ENCODE data around the gene GRHL3. TPM values are rescaled to one million over a fixed set of nuclear protein-coding genes. Genes with fewer than 3 reads are reported as not detected.

GRHL3 gene
- total and polyA plus RNA-seq, 10 of the 15 experiments (the other 5 are each of a cell fraction or from before 2014, with no cell fraction given): 0.07 to 0.87 (median 0.34) TPM

DNA sequence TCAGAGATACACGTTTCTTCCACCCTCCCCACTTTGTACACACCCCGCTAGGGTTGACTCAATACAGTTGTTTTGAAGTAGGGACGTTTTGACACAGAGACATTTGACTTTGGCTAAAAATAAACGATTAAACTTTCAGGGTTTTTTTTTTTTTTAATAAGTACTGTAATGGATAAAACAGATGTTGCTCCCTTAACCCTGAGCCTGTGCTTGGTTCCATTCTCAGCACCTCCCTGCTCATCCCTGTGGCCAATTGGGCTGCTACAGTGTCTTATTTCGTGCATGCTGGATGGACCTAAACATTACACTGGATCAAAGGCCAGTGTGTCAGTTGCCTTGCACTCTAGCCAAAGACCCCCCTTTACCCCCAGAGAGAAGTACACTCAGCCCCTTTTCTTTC, 16.9 kb downstream of the GRHL3 start:
- H2AFZ ChIP-seq (ENCODE audit: control insufficient read depth, low read depth, low read length): no peak overlapping the region
- no peak overlapping the region for H3K27ac ChIP-seq (ENCODE audit: control insufficient read depth, insufficient read depth)
- no peak overlapping the region for H3K9ac ChIP-seq (ENCODE audit: control insufficient read depth, insufficient read depth, low read length)
- POLR2A ChIA-PET: no interaction called here
- H3K79me2 ChIP-seq (ENCODE audit: control insufficient read depth, insufficient read depth, low read length): no peaks in the 10 kb centered on the region
- no peak overlapping the region for H3K4me2 ChIP-seq (ENCODE audit: control insufficient read depth, insufficient read depth)
- intact Hi-C loops (cut with micrococcal nuclease; ENCODE audit: unreplicated experiment): no loop called here
- H3K4me3 ChIP-seq: no peak overlapping the region
- RAD21 ChIA-PET (ENCODE audit: unreplicated experiment): no interaction called here
- no peaks in the 10 kb centered on the region; the same call in 2 of the 3 replicates for H3K9me3 ChIP-seq (replicated peaks; ENCODE audit: control insufficient read depth, insufficient read depth, low read length)
- ATAC-seq: no peak
- H3K36me3 ChIP-seq (ENCODE audit: control insufficient read depth in 2 of 2, insufficient read depth in 2 of 2, low read length in 1 of 2): no peaks in the 10 kb centered on the region
- 16% methylated on average over 5 of the region's 5 CpGs for WGBS (ENCODE audit: insufficient coverage, insufficient replicate concordance, low lambda C conversion rate, missing lambda C conversion rate)
- no peaks in the 10 kb centered on the region for H4K20me1 ChIP-seq (ENCODE audit: control insufficient read depth, insufficient read depth)
- DNase-seq (ENCODE audit: low read depth, low spot score): no peak
- SMC1A ChIA-PET (ENCODE audit: uncharacterized antibody, unreplicated experiment): no interaction called here
- no peak for FAIRE-seq
- no TSS peak for BruUV-seq (replicated peaks)
- no peaks in the 10 kb centered on the region for H3K4me1 ChIP-seq (ENCODE audit: control insufficient read depth, insufficient read depth, low read length)
- CTCF ChIA-PET: no interaction called here
- in situ Hi-C loops (cut with MboI): no loop called here
- peaks cover 0 to 2% of the 10 kb centered on the region in 2 experiments; a peak in 3 of 4 replicates for H3K27me3 ChIP-seq (replicated peaks in 1 of 2; ENCODE audit: control insufficient read depth in 2 of 2, insufficient read depth in 2 of 2, low read length in 1 of 2)
- TF ChIP-seq FOS (IDR thresholded peaks at IDR 0.05; ENCODE audit: borderline replicate concordance, extremely low read depth, insufficient read length) (no peak), NR2C1 (IDR thresholded peaks at IDR 0.05) (no peak), SP1 (IDR thresholded peaks at IDR 0.05; ENCODE audit: low read depth, low read length) (no peak), NFXL1 (IDR thresholded peaks at IDR 0.05; ENCODE audit: borderline replicate concordance) (no peak), YBX1 (IDR thresholded peaks at IDR 0.05) (no peak), MXI1 (IDR thresholded peaks at IDR 0.05; ENCODE audit: low read depth, low read length) (no peak), SMC3 (IDR thresholded peaks at IDR 0.05; ENCODE audit: borderline replicate concordance, low read length) (no peak), CHD1 (IDR thresholded peaks at IDR 0.05; ENCODE audit: low read depth, low read length) (no peak), SRF (IDR thresholded peaks at IDR 0.05; ENCODE audit: low read depth in 2 of 2, low read length in 2 of 2) (no peak), KAT2A (conservative IDR thresholded peaks at IDR 0.05; ENCODE audit: control insufficient read depth, low read depth, low read length) (no peak), SREBF1 (IDR thresholded peaks at IDR 0.05; ENCODE audit: low read length) (no peak), HCFC1 (IDR thresholded peaks at IDR 0.05; ENCODE audit: low read length) (no peak), EZH2 (IDR thresholded peaks at IDR 0.05; ENCODE audit: borderline replicate concordance, control insufficient read depth, low read depth, low read length) (no peak), WRNIP1 (IDR thresholded peaks at IDR 0.05; ENCODE audit: borderline replicate concordance, low read depth, low read length) (no peak)
- TF ChIP-seq, protein P1, sequence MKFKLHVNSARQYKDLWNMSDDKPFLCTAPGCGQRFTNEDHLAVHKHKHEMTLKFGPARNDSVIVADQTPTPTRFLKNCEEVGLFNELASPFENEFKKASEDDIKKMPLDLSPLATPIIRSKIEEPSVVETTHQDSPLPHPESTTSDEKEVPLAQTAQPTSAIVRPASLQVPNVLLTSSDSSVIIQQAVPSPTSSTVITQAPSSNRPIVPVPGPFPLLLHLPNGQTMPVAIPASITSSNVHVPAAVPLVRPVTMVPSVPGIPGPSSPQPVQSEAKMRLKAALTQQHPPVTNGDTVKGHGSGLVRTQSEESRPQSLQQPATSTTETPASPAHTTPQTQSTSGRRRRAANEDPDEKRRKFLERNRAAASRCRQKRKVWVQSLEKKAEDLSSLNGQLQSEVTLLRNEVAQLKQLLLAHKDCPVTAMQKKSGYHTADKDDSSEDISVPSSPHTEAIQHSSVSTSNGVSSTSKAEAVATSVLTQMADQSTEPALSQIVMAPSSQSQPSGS (IDR thresholded peaks at IDR 0.05; ENCODE audit: low read length): no peak
- TF ChIP-seq, protein P2, sequence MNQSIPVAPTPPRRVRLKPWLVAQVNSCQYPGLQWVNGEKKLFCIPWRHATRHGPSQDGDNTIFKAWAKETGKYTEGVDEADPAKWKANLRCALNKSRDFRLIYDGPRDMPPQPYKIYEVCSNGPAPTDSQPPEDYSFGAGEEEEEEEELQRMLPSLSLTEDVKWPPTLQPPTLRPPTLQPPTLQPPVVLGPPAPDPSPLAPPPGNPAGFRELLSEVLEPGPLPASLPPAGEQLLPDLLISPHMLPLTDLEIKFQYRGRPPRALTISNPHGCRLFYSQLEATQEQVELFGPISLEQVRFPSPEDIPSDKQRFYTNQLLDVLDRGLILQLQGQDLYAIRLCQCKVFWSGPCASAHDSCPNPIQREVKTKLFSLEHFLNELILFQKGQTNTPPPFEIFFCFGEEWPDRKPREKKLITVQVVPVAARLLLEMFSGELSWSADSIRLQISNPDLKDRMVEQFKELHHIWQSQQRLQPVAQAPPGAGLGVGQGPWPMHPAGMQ (IDR thresholded peaks at IDR 0.05; ENCODE audit: borderline replicate concordance): no peak
- TF ChIP-seq, protein P3, sequence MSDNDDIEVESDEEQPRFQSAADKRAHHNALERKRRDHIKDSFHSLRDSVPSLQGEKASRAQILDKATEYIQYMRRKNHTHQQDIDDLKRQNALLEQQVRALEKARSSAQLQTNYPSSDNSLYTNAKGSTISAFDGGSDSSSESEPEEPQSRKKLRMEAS (IDR thresholded peaks at IDR 0.05; ENCODE audit: low read depth, low read length): no peak
- TF ChIP-seq, protein P4, sequence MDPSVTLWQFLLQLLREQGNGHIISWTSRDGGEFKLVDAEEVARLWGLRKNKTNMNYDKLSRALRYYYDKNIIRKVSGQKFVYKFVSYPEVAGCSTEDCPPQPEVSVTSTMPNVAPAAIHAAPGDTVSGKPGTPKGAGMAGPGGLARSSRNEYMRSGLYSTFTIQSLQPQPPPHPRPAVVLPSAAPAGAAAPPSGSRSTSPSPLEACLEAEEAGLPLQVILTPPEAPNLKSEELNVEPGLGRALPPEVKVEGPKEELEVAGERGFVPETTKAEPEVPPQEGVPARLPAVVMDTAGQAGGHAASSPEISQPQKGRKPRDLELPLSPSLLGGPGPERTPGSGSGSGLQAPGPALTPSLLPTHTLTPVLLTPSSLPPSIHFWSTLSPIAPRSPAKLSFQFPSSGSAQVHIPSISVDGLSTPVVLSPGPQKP (IDR thresholded peaks at IDR 0.05; ENCODE audit: low read depth, low read length): no peak
- TF ChIP-seq, protein P5, sequence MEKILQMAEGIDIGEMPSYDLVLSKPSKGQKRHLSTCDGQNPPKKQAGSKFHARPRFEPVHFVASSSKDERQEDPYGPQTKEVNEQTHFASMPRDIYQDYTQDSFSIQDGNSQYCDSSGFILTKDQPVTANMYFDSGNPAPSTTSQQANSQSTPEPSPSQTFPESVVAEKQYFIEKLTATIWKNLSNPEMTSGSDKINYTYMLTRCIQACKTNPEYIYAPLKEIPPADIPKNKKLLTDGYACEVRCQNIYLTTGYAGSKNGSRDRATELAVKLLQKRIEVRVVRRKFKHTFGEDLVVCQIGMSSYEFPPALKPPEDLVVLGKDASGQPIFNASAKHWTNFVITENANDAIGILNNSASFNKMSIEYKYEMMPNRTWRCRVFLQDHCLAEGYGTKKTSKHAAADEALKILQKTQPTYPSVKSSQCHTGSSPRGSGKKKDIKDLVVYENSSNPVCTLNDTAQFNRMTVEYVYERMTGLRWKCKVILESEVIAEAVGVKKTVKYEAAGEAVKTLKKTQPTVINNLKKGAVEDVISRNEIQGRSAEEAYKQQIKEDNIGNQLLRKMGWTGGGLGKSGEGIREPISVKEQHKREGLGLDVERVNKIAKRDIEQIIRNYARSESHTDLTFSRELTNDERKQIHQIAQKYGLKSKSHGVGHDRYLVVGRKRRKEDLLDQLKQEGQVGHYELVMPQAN (conservative IDR thresholded peaks at IDR 0.05): no peak
